Stimulated activated CD4-positive, alpha-beta T cell treated with anti-CD3 and anti-CD28 coated beads, Interleukin-1b, Interleukin-23, amount 100 ng/mL, for 48 hours (primary cell): ENCODE results near the gene PTPRJ.
A peak's percentile ranks its signal among the peaks of the same experiment; 100 is the strongest.
"Not testable (repeated sequence)": the region's sequence is repeated elsewhere in the genome, so short reads cannot be mapped to it uniquely, and the experiment has no call there.

Experiments
- DNase-seq: peaks from one replicate; pipeline ENCODE4 v3.0.0-alpha.2; 2020

The PTPRJ gene

GRCh38 chr11:48020092-48020755, 39.9 kb downstream of the PTPRJ start:
- DNase-seq: peak; percentile 59

- DNase-seq: not testable (repeated sequence)
Measured at GRCh38 chr11:48021201-48021820, 41.0 kb downstream of the PTPRJ start.

GRCh38 chr11:48022445-48022844, 42.1 kb downstream of the PTPRJ start:
- no peak for DNase-seq

- DNase-seq: not testable (repeated sequence)
Measured at GRCh38 chr11:48023608-48024007, 43.2 kb downstream of the PTPRJ start.

DNA sequence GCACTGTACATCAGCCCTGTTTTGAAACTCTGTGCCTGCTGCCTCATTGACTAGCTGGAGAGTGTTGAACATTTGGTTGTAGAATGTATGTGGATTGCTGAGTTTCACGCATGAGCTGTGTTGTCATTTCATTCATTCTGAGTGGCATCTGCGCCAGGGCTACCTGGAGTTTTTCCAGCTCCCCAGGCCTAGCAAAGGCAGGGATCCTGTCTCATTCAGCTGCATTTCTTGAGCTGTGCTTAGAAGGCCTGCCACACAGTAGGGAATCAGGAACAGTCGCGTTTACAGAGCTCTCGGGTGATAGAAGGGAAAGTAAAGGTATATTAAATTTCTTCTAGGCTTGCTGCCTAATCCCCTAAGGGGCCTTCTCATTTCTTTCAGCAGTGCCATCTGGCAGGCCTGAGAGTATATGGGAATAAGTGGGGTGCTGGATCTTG, 44.3 kb downstream of the PTPRJ start:
- DNase-seq: no peak

DNA sequence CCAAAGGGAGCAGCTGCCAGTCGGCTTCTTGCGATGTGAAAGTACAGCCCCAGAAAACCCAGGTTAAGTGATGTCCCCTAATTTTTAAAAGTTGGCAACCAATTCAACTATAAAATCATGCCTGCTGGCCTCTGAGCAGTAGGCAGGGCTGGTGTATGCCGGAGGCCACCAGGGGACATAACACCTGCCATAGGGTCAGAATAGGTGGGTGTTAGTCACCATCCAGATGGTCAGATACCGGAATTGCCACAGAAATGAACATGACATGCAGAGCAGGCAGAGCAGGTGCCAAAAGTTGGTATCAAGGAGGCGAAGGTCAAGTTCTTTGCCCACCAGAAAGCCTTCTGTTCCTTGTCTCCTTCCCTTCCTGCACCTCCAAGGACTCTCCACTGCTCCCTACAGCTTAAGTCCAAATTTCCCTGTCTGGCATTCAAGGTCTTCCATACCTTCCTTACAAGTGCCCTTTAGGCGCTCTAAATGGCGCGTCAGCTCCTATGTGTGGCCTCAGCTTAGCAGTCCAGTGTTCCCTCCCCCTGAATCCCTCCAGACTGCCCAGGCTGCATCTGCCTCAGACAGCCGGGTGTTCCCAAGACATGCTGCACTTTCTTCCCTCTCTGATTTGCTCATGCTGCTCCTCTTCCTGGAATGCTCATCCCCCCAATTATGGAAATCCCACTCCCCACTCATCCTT, 45.1 kb downstream of the PTPRJ start:
- no peak for DNase-seq

DNA sequence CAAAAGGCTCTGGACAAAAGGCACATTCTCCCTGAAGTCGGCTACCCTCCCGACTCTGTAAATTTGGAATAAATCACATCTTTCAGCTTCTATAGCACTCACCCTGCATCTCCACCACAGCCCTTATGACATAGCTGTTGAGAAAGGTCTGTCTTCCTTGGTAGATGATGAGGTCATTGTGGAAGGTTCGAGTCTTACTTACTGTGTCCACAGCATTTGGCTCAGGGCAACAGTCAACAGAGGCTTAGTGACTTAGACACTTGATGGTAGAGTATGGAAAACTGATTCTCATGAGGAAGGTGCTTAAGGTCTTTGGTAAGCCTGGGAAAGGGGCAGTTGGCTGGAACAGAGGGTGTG, 45.6 kb downstream of the PTPRJ start:
- DNase-seq: no peak

- no peak for DNase-seq
Measured at GRCh38 chr11:48028914-48029680, 48.7 kb downstream of the PTPRJ start.

GRCh38 chr11:48029681-48030290, 49.4 kb downstream of the PTPRJ start:
- no peak for DNase-seq

DNA sequence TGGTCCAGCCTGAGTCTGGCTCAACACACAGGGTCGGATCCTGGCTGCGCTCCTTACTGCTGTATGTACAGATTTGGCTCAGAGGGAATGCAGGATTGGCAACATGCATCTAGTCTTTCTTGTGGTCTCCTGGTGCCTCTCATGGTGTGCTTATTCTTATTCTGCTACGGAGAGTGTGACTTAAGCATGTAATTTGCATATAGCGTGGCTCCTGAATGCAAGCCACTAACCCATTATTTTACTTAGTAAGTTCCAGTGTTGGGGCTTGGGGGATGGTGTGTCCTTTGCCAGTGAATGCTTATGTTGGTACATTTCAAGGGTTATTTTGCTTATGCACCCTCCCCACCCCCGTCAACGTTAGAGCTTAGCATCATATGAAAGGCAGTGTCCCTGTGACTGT, 51.2 kb downstream of the PTPRJ start:
- DNase-seq: no peak

- no peak for DNase-seq
Measured at GRCh38 chr11:48032721-48033120, 52.4 kb downstream of the PTPRJ start.

- no peak for DNase-seq
Measured at GRCh38 chr11:48033918-48034341, 53.6 kb downstream of the PTPRJ start.

- no peak for DNase-seq
Measured at GRCh38 chr11:48034926-48035871, 54.8 kb downstream of the PTPRJ start.

DNA sequence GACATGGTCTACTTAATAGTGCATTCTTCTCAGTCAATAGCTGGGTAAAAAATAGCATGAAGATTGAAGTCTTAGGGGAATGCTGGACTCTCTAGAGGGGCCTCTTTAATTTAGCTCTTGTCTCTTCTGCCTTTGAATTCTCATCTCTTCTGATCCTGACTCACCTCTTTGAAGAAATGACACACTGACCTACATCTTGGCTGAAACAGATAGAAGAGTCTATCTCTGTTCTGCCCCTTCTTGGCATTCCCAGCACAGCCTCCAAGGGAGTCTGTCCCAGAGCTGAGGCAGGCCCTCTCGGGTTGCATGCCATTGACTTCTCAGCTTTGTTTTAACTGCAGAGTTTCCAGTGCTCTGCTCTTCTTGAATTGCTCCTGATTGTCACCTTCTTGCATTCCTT, 55.7 kb downstream of the PTPRJ start:
- no peak for DNase-seq

- DNase-seq: no peak
Measured at GRCh38 chr11:48036466-48036865, 56.1 kb downstream of the PTPRJ start.

DNA sequence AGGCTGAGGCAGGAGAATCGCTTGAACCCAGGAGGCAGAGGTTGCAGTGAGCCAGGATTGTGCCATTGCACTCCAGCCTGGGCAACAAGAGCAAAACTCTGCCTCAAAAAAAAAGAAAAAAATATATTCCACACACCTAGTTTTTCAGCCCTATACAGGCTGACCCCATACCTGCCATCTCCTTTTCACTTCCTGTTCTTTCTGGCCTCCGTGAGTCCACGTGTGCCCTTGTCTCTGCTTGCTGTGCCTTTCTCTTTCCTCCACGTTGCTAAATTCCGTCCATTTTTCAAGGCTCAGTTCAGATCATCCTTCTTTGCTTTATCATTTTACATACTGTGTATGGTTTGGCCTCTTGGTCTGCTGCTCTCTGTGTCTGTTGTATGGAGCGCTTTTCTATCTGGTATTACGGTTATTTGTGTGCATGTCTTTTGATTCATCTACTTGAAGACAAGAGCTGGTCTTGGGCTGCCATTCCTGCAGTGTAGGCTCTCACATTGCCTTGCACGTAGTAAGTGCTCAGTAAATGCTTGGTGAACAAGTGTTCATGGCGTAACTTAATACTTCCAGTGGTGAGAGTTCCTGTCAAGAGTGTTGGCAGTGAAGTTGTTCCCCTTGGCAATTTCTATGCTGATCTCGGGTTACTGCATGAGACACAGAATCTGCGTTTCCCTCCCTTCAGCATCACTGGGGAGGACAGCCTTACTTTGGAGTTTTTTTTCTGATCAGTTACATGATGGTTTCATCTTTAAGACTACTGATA, 57.5 kb downstream of the PTPRJ start:
- DNase-seq: no peak

GRCh38 chr11:48040830-48041444, 60.6 kb downstream of the PTPRJ start:
- DNase-seq: no peak

DNA sequence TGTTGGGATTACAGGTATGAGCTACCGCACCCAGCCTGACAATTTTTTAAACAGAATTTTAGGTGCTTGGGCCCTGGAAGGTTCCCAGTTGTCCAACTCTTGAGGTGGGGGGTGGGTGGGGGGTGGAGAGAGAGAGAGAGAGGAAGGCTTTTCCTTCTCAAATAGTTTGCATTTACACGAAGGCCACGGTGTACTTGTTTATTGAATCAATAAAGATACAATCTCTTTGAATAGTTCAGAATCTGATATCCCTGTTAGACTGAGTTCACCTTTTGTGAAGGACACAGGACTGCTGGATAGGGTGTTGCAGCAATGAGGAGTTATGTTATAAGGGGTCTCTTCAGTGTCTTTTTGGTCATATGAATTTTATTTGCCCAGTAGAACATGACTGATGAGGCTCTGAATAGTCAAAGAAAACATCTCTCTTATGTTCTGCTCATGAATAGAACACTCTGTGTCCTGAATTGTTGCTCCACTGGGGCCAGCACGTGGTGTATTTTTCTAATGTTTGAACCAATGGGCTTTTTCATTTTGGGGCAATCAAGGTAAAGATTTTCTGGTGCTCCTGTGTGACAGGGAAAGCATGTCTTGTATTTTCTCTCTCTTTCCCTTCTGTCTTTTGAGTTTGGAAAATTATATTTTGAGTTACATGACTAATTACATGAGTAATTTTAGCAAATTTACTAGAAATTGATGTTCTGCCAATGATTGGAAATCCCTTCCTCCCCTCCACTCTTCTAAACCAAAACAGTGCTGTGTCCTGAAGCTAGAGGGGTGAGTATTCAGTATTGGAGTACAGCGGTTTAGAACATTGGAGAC, 61.7 kb downstream of the PTPRJ start:
- DNase-seq: no peak

DNA sequence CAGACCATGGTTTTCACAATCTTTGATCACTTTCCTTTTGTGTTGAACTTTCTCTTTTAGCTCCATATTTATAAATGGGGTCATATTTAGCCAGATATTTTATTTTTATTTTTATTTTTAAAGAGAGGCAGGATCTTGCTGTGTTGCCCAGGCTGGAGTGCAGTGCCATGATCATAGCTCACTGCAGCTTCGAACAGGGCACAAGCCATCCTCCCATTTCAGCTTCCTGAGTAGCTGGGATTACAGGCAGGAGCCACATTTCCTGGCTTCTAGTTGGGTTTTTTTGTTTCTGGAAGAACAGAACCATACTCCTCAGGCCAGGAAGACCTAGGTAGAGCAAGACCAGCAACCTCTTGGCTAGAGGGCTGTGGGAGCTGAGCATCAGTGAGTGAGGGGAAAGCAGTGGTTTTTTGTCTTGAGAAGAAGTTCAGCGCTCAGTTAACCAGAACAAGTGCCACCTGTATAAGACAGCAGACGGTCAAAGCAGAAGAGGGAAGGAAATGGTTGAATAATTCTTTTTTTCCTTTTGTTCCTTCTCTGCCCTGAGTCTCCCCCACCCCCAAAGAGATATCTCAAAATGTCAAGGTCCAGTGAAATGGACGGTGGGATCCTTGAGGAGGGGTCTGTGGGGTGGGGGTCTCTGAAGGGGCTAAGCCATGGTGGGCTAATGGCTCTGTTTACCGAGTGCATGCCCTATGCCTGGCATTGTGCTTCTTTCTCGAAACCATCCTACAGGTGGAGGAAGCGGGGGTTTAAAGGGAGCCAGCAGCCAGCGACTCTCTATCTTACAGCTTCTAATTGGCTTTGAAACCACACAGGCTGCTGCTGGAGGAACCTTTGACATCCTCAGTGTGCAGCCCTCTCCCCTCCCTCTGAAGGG, 63.0 kb downstream of the PTPRJ start:
- no peak for DNase-seq
